ENCODE data around the gene PSMD6. TPM values are rescaled to one million over a fixed set of nuclear protein-coding genes. Genes with fewer than 3 reads are reported as not detected.

PSMD6 gene
- total and polyA plus RNA-seq, 9 of the 15 experiments (the other 6 are each of a cell fraction or from before 2014, with no cell fraction given): 78.2 to 133 (median 113) TPM

GRCh38 chr3:64046592-64046991 lies 23.3 kb upstream of the PSMD6 start:
- Histone ChIP-seq H3K79me2 (ENCODE audit: control insufficient read depth, insufficient read depth, low read length) (no peaks in the 10 kb centered on the region), H3K9ac (ENCODE audit: insufficient read depth in 1 of 2, low read depth in 2 of 2, low read length in 2 of 2) (no peak overlapping the region), H3K27me3 (ENCODE audit: control insufficient read depth in 2 of 2, insufficient read depth in 2 of 2, low read length in 2 of 2) (no peaks in the 10 kb centered on the region; a peak in 1 of 5 replicates), H4K20me1 (replicated peaks; ENCODE audit: control insufficient read depth, insufficient read depth, low read length) (no peaks in the 10 kb centered on the region), H3K4me2 (ENCODE audit: insufficient read depth, low read length) (no peak overlapping the region), H3K4me1 (replicated peaks in 1 of 2; ENCODE audit: control insufficient read depth in 2 of 2, insufficient read depth in 2 of 2, low read length in 2 of 2) (no peaks in the 10 kb centered on the region; a peak in 1 of 5 replicates), H3K4me3 (no peak overlapping the region), H3K36me3 (ENCODE audit: control insufficient read depth, insufficient read depth, low read length) (no peaks in the 10 kb centered on the region), H3K27ac (ENCODE audit: extremely low read depth, low read depth, low read length) (no peak overlapping the region), H2AFZ (ENCODE audit: low read depth, low read length) (no peak overlapping the region), H3K9me3 (replicated peaks; ENCODE audit: control insufficient read depth, insufficient read depth, low read depth, low read length) (no peaks in the 10 kb centered on the region), H3K9me1 (ENCODE audit: control insufficient read depth, insufficient read depth, low read length) (no peaks in the 10 kb centered on the region)
- intact Hi-C loops (cut with micrococcal nuclease) (no loop called here), in situ Hi-C loops (cut with MboI) (no loop called here)
- ATAC-seq: no peak
- no peak for FAIRE-seq
- BruUV-seq (replicated peaks): no TSS peak
- WGBS (ENCODE audit: insufficient coverage, low coverage, missing lambda C conversion rate): 0% methylated on average over 3 of the region's 3 CpGs
- ChIA-PET CTCF (ENCODE audit: low intra/inter-chr PET ratio) (no interaction called here), POLR2A (no interaction called here)
- TF ChIP-seq RBM34 (IDR thresholded peaks at IDR 0.05; ENCODE audit: borderline replicate concordance, insufficient read depth, low read length) (no peak), ETV1 (tag; conservative IDR thresholded peaks at IDR 0.05; ENCODE audit: low read depth) (no peak), NRF1 (conservative IDR thresholded peaks at IDR 0.05 in 1 of 2, IDR thresholded peaks at IDR 0.05 in 1 of 2) (no peak), NFATC3 (IDR thresholded peaks at IDR 0.05) (no peak), ARID4B (CRISPR knock-in tag; IDR thresholded peaks at IDR 0.05) (no peak), ZNF3 (CRISPR knock-in tag; IDR thresholded peaks at IDR 0.05) (no peak), PHTF2 (CRISPR knock-in tag; IDR thresholded peaks at IDR 0.05) (no peak), MAFF (IDR thresholded peaks at IDR 0.05; ENCODE audit: low read length) (no peak), ATF7 (IDR thresholded peaks at IDR 0.05) (no peak), CXXC5 (CRISPR knock-in tag; IDR thresholded peaks at IDR 0.05) (no peak), NCOA6 (IDR thresholded peaks at IDR 0.05) (no peak)
- TF ChIP-seq, protein P1, sequence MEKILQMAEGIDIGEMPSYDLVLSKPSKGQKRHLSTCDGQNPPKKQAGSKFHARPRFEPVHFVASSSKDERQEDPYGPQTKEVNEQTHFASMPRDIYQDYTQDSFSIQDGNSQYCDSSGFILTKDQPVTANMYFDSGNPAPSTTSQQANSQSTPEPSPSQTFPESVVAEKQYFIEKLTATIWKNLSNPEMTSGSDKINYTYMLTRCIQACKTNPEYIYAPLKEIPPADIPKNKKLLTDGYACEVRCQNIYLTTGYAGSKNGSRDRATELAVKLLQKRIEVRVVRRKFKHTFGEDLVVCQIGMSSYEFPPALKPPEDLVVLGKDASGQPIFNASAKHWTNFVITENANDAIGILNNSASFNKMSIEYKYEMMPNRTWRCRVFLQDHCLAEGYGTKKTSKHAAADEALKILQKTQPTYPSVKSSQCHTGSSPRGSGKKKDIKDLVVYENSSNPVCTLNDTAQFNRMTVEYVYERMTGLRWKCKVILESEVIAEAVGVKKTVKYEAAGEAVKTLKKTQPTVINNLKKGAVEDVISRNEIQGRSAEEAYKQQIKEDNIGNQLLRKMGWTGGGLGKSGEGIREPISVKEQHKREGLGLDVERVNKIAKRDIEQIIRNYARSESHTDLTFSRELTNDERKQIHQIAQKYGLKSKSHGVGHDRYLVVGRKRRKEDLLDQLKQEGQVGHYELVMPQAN (IDR thresholded peaks at IDR 0.05; ENCODE audit: borderline replicate concordance): no peak
- TF ChIP-seq, protein P2, sequence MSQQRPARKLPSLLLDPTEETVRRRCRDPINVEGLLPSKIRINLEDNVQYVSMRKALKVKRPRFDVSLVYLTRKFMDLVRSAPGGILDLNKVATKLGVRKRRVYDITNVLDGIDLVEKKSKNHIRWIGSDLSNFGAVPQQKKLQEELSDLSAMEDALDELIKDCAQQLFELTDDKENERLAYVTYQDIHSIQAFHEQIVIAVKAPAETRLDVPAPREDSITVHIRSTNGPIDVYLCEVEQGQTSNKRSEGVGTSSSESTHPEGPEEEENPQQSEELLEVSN (IDR thresholded peaks at IDR 0.05; ENCODE audit: borderline replicate concordance in 1 of 2, extremely low read depth in 1 of 2, insufficient read depth in 1 of 2, insufficient read length in 1 of 2, low read depth in 1 of 2, low read length in 1 of 2, poor library complexity in 1 of 2, severe bottlenecking in 1 of 2): no peak
- DNase-seq (ENCODE audit: extremely low read depth in 1 of 4, low spot score in 3 of 4): no peak

Measured in K562 (cell line).